Mucosa of descending colon (tissue), 3 donors: ENCODE data around the gene BMPR1A. TPM values are rescaled to one million over a fixed set of nuclear protein-coding genes. Genes with fewer than 3 reads are reported as not detected.
"Not testable (repeated sequence)": the region's sequence is repeated elsewhere in the genome, so short reads cannot be mapped to it uniquely, and the experiment has no call there.

Source experiments
- ATAC-seq: fragments of 200-7000 bp; cut with Tn5 transposase; one replicate; pipeline ENCODE4 v1.9.1; 2020; ENCODE audit warnings: mild to moderate bottlenecking, moderate library complexity
- DNase-seq, 3 donors: peaks; one replicate each; pipeline ENCODE4 v3.0.0-alpha.2; 2020
- H3K36me3 ChIP-seq: fragments of 200-600 bp; one replicate; pipeline ENCODE4 v1.8.0; 2021; ENCODE audit warnings: low read depth, mild to moderate bottlenecking
- H3K4me1 ChIP-seq: fragments of 200-600 bp; one replicate; pipeline ENCODE4 v1.8.0; 2021; ENCODE audit warnings: low read depth, mild to moderate bottlenecking
- H3K4me3 ChIP-seq: fragments of 200-600 bp; one replicate; pipeline ENCODE4 v1.8.0; 2021; ENCODE audit warnings: mild to moderate bottlenecking
- H3K9me3 ChIP-seq: fragments of 200-600 bp; one replicate; pipeline ENCODE4 v1.8.0; 2021; ENCODE audit warnings: mild to moderate bottlenecking
- intact Hi-C, 2 donors: fragments of 100-400 bp; cut with DNase I in 1 of 2; cut with micrococcal nuclease in 1 of 2; formaldehyde crosslinking; loops; one replicate each; pipeline versions ENCODE4 v1.11.0 to v1.11.1; 2022; cut with DNase I, micrococcal nuclease
- total RNA-seq, 3 donors: library from RNA; stranded (reverse); fragmentation: NEBNext Ultra II Directional in 2 of 3; extraction: Animal tissue kit (Norgen Biotek cat#: 25700) in 2 of 3; gene quantifications; one replicate each; pipeline versions ENCODE4 v1.2.1 to v1.2.4, GENCODE V29; 2021 to 2023
- TF ChIP-seq, protein P1 (sequence below): fragments of 200-600 bp; IDR thresholded peaks from one replicate; pipeline ENCODE4 v1.8.0; 2022; ENCODE audit warnings: antibody characterized with exemption, mild to moderate bottlenecking
- donor health status: DM: no; HTN: no; CAD: no; lungs with moderate emphysema.
- donor health status: DM: no; HTN: no; CAD: no.
- donor health status: DM: no; HTN: yes; CAD: no.

The BMPR1A gene
- total RNA-seq, 3 donors from 2014 or later: 44.4 to 126 (median 45.3) TPM

DNA sequence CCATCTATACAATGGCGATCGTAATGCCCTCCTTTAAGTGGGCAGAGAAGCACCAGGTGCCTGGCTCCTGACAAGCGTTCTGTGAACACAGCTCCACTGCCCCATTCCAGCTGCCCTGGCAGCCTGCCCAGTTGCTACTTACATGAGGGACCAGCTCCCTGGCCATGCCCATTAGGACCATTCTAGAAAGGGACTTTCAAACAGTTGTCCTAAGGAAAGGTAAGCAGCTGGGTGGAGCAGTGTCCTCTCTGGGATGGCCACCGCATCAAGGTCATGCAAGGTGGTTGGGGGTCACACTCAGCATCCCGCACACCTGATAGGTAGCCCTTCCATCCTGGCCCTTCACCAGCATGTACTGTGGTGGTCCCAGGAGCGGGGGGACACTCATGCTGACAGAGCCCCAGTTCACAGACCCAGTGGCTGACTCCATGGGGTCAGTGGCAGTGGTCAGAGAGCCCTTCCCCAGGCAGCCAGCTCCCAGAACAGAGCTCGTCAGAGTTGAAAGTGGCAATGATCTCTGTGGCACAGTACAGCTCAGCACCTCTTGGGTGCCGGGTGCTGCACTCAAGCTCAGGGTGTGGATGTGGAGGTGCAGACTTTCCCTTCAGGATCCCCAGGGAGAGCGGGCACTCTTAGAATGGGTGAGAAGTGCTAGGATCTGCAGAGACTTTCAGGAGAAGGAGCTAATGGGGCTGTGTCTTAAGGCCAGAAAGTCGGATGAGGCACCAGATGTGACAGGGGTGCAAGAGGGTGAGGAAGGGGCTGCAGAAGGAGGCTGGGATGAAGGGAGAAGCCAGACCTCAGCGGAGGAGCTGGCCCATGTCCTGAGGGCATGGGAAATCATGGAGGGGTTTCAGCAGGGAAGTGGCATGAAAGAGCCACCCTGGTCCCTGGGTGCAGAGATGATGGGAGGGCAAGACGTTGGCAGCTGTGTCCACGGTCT lies 190.1 kb downstream of the BMPR1A start:
- Histone ChIP-seq H3K4me1 (no peaks in the 10 kb centered on the region), H3K4me3 (no peak overlapping the region), H3K9me3 (no peaks in the 10 kb centered on the region), H3K36me3 (no peaks in the 10 kb centered on the region)
- TF ChIP-seq, protein P1, sequence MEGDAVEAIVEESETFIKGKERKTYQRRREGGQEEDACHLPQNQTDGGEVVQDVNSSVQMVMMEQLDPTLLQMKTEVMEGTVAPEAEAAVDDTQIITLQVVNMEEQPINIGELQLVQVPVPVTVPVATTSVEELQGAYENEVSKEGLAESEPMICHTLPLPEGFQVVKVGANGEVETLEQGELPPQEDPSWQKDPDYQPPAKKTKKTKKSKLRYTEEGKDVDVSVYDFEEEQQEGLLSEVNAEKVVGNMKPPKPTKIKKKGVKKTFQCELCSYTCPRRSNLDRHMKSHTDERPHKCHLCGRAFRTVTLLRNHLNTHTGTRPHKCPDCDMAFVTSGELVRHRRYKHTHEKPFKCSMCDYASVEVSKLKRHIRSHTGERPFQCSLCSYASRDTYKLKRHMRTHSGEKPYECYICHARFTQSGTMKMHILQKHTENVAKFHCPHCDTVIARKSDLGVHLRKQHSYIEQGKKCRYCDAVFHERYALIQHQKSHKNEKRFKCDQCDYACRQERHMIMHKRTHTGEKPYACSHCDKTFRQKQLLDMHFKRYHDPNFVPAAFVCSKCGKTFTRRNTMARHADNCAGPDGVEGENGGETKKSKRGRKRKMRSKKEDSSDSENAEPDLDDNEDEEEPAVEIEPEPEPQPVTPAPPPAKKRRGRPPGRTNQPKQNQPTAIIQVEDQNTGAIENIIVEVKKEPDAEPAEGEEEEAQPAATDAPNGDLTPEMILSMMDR: no peak
- intact Hi-C loops: no loop called here
- DNase-seq (no peak), ATAC-seq (no peak)

DNA sequence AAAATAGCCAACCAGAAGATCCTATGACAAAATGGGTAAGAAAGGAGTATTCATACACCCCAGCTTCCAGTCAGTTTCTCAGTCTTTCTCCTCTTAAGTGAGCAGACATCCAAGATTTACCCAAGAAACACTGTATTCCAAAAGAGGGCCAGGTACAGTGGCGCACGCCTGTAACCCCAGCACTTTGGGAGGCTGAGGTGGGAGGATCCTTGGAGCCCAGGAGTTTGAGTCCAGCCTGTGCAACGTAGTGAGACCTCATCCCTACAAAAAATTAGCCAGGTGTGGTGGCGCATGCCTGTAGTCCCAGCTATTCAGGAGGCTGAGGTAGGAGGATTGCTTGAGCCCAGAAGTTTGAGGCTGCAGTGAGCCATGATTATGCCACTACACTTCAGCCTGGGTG lies 191.4 kb downstream of the BMPR1A start:
- DNase-seq, ATAC-seq, H3K36me3 ChIP-seq: not testable (repeated sequence)

DNA sequence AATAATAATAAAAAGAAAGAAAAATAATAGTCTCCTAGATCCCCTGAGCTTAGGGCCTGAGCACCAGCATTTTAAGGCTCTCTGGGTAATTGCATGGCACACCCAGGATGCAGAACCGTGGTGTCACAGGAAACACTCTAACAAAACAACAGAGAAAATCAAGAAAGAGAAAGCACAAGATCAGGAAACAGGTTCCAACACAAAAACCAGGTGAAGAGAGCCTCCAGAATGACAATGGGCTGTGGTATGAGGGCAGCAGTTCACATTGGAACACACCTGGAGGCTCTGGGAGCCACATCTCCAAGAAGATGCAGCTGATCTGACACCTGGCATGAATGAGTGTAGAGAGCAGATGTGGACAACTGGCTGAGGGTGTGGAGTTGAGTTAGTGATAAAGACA lies 193.9 kb downstream of the BMPR1A start:
- TF ChIP-seq, protein P1: no peak
- Histone ChIP-seq H3K36me3 (no peaks in the 10 kb centered on the region), H3K4me3 (no peak overlapping the region), H3K4me1 (no peaks in the 10 kb centered on the region), H3K9me3 (peaks cover 13% of the 10 kb centered on the region)
- intact Hi-C loops: no loop called here
- DNase-seq (no peak), ATAC-seq (no peak)

More for the DNA sequence above, 191.4 kb downstream of the BMPR1A start:
- H3K4me3 ChIP-seq, H3K4me1 ChIP-seq, intact Hi-C loops, H3K9me3 ChIP-seq: not testable (repeated sequence)

DNA sequence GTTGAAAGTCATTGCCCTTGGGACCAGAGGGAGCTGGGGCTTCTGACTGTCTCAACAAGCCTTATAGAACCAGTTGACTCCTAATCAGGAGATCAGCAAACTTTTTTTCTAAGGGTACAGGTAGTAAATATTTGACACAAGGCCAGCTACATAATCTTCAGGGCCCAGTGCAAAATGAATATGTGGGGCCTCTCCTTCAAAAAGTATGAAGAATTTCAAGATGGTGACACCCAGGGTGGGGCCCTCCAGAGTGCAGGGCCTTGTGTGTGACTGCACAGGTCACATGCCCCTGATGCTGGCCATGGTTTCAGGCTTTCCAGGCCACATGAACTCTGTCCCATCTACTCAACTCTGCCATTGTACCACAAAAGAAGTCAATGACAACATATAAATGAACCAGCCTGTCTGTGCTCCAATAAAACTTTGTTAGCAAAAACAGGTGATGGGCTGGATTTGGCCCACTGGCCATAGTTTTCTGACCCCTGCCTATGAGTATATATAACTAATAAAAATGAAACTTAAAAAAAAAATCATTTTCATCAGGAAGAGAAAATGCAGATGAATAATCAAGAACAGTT lies 194.9 kb downstream of the BMPR1A start:
- ATAC-seq: no peak
- TF ChIP-seq, protein P1: no peak
- Histone ChIP-seq H3K4me1 (no peaks in the 10 kb centered on the region), H3K4me3 (no peak overlapping the region), H3K9me3 (peaks cover 13% of the 10 kb centered on the region), H3K36me3 (no peaks in the 10 kb centered on the region)
- intact Hi-C loops: no loop called here
- no peak for DNase-seq

DNA sequence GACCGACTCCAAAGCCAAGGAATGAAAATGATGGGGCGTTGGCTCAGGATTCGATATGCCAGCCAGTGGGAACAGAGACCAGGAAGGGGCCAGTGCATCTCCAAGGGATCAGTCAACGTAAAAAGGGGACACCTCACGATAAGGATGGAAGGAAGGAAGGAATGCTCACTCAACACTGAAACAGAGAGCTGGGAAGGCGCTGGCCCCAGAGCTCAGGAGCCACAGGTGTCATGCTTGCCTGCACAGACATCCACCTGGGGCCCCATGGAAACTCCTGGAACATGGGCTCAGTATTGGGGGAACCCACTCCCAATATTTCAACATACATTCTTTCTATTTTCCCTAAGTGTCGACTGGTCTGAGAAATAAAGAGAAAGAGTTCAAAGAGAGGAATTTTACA lies 195.7 kb downstream of the BMPR1A start:
- intact Hi-C loops: no loop called here
- H3K4me1 ChIP-seq: no peaks in the 10 kb centered on the region
- no peak overlapping the region for H3K4me3 ChIP-seq
- DNase-seq (no peak), ATAC-seq (no peak)
- TF ChIP-seq, protein P1: no peak
- H3K36me3 ChIP-seq: no peaks in the 10 kb centered on the region
- H3K9me3 ChIP-seq: peaks cover 13% of the 10 kb centered on the region

DNA sequence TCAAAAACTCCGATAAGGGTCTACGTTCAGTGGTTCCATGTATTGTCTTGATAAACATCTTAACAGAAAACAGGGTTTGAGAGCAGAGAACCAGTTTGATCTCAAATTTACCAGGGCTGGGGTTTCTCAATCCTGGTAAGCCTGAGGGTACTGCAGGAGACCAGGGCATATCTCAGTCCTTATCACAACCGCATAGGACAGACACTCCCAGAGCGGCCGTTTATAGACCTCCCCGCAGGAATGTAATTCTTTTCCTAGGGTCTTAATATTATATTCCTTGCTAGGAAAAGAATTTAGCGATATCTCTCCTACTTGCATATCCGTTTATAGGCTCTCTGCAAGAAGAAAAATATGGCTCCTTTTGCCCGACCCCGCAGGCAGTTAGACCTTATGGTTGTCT lies 196.3 kb downstream of the BMPR1A start:
- peaks cover 13% of the 10 kb centered on the region for H3K9me3 ChIP-seq
- H3K36me3 ChIP-seq, intact Hi-C loops, ATAC-seq, H3K4me1 ChIP-seq, DNase-seq, H3K4me3 ChIP-seq: not testable (repeated sequence)
